K562 (cell line): Measurements from ENCODE around the gene SNCA. TPM values are rescaled to one million over a fixed set of nuclear protein-coding genes. Genes with fewer than 3 reads are reported as not detected.

ENCODE experiments used
- ATAC-seq: fragments of 200-7000 bp; cut with Tn5 transposase; 3 replicates; pipeline ENCODE4 v1.9.1; 2020; ENCODE audit warnings: moderate library complexity
- BruUV-seq: library from RNA; stranded (reverse); fragments of 400-500 nt; replicated peaks from 2 replicates; lab custom pipeline; 2021; lab: Mats Ljungman, UMichigan
- CTCF ChIA-PET: fragments of 300-600 bp; formaldehyde crosslinking; extraction: SDS; loops from one replicate; lab custom pipeline; 2021; ENCODE audit warnings: low intra/inter-chr PET ratio; lab: Yijun Ruan, JAX
- POLR2A ChIA-PET: fragments of 300-600, 350-650 bp; sonication (Branson Sonifier 250); formaldehyde crosslinking; extraction: SDS; loops from one replicate; lab custom pipeline; 2021; ENCODE audit warnings: antibody characterized with exemption, inconsistent platforms; lab: Yijun Ruan, JAX
- DNase-seq, 4 experiments: peaks; one replicate each; pipeline versions ENCODE4 v3.0.0 to v3.0.0-alpha.2; 2011 to 2018; ENCODE audit warnings: low spot score in 3 of 4, mixed read lengths in 3 of 4; ENCODE audit errors: extremely low read depth in 1 of 4
- FAIRE-seq: peaks from 2 replicates; lab custom pipeline; 2011; peaks lifted over from hg19 to GRCh38; lab: Jason Lieb, UNC
- H2AFZ ChIP-seq: 2 replicates; pipeline ENCODE4 v1.6.0; 2011; ENCODE audit warnings: low read depth, low read length, control low read depth, inconsistent platforms
- H3K27ac ChIP-seq: fragments of 200-600 bp; 3 replicates; pipeline ENCODE4 v1.8.0; 2011; ENCODE audit warnings: low read depth, mild to moderate bottlenecking, control low read depth, inconsistent platforms, low read length, moderate library complexity, mixed read lengths; ENCODE audit errors: extremely low read depth
- H3K27me3 ChIP-seq, 2 experiments: fragments of 300-600 bp in 1 of 2; 2 replicates in 1 of 2; 3 replicates in 1 of 2; pipeline versions ENCODE4 v1.6.0 to v1.8.0; 2011; ENCODE audit warnings: inconsistent platforms in 2 of 2, low read length in 2 of 2, mild to moderate bottlenecking in 1 of 2, mixed read lengths in 1 of 2, moderate library complexity in 1 of 2; ENCODE audit not compliant: control insufficient read depth in 2 of 2, insufficient read depth in 2 of 2
- H3K36me3 ChIP-seq: fragments of 300-600 bp; 3 replicates; pipeline ENCODE4 v1.8.0; 2011; ENCODE audit warnings: mild to moderate bottlenecking, low read length, inconsistent platforms; ENCODE audit not compliant: control insufficient read depth, insufficient read depth
- H3K4me1 ChIP-seq, 2 experiments: fragments of 200-600 bp in 1 of 2; replicated peaks in 1 of 2; 2 replicates in 1 of 2; 3 replicates in 1 of 2; pipeline versions ENCODE4 v1.5.1 to v1.8.0; 2011; ENCODE audit warnings: inconsistent platforms in 2 of 2, low read length in 2 of 2, mild to moderate bottlenecking in 1 of 2, mixed read lengths in 1 of 2, moderate library complexity in 1 of 2; ENCODE audit not compliant: control insufficient read depth in 2 of 2, insufficient read depth in 2 of 2
- H3K4me2 ChIP-seq: 2 replicates; pipeline ENCODE4 v1.6.1; 2011; ENCODE audit warnings: low read length, control low read depth, inconsistent platforms, mixed read lengths; ENCODE audit not compliant: insufficient read depth
- H3K4me3 ChIP-seq: fragments of 200-600 bp; sonication (generic), shearing (Covaris generic); 2 replicates; pipeline ENCODE4 v1.5.1; 2016; ENCODE audit warnings: control low read depth, inconsistent platforms
- H3K79me2 ChIP-seq: fragments of 200-600 bp; 3 replicates; pipeline ENCODE4 v1.8.0; 2011; ENCODE audit warnings: low read length, inconsistent platforms; ENCODE audit not compliant: control insufficient read depth, insufficient read depth
- H3K9ac ChIP-seq, 2 experiments: 2 replicates each; pipeline versions ENCODE4 v1.6.0 to v1.6.1; 2011; ENCODE audit warnings: low read depth in 2 of 2, low read length in 2 of 2, control low read depth in 1 of 2, inconsistent platforms in 1 of 2, mild to moderate bottlenecking in 1 of 2, mixed read lengths in 1 of 2; ENCODE audit not compliant: insufficient read depth in 1 of 2
- H3K9me1 ChIP-seq: one replicate; pipeline ENCODE4 v1.6.0; 2011; ENCODE audit warnings: inconsistent platforms, mild to moderate bottlenecking, low read length, moderate library complexity; ENCODE audit not compliant: control insufficient read depth, insufficient read depth
- H3K9me3 ChIP-seq: replicated peaks from 2 replicates; pipeline ENCODE4 v1.5.1; 2011; ENCODE audit warnings: low read depth, low read length, inconsistent platforms; ENCODE audit not compliant: control insufficient read depth, insufficient read depth
- H4K20me1 ChIP-seq: replicated peaks from 2 replicates; pipeline ENCODE4 v1.6.1; 2011; ENCODE audit warnings: low read length, inconsistent platforms, mixed read lengths; ENCODE audit not compliant: control insufficient read depth, insufficient read depth
- ATF1 ChIP-seq, 2 experiments: fragments of 450-650 bp in 1 of 2; IDR thresholded peaks; 2 replicates each; pipeline ENCODE4 v1.6.1; 2016; ENCODE audit warnings: missing compliant biosample characterization in 1 of 2, missing genetic modification characterization in 1 of 2
- CAMTA2 ChIP-seq: fragments of 250-450 bp; sonication (Bioruptor Pico); conservative IDR thresholded peaks from 2 replicates; pipeline ENCODE4 v1.5.1; 2022
- CEBPZ ChIP-seq: fragments of 150-350 bp; IDR thresholded peaks from 2 replicates; pipeline ENCODE4 v1.6.1; 2014; ENCODE audit warnings: low read depth, mild to moderate bottlenecking, low read length, borderline replicate concordance
- CHCHD3 ChIP-seq: fragments of 250-450 bp; sonication (Bioruptor Pico); IDR thresholded peaks from 2 replicates; pipeline ENCODE4 v2.1.2; 2022; ENCODE audit warnings: mild to moderate bottlenecking
- EP400 ChIP-seq: fragments of 450-650 bp; IDR thresholded peaks from 2 replicates; pipeline ENCODE4 v1.6.1; 2017; ENCODE audit warnings: antibody characterized with exemption, mild to moderate bottlenecking, moderate library complexity
- ERF ChIP-seq: fragments of 450-650 bp; formaldehyde crosslinking; IDR thresholded peaks from 2 replicates; pipeline ENCODE4 v1.4.0; 2020; ENCODE audit warnings: mild to moderate bottlenecking, mixed read lengths
- FOXM1 ChIP-seq, 2 experiments: fragments of 450-650 bp in 1 of 2; sonication (generic) in 1 of 2; formaldehyde crosslinking in 1 of 2; IDR thresholded peaks; 2 replicates each; pipeline versions ENCODE4 v1.6.1 to v1.9.0; 2017 to 2022; ENCODE audit warnings: low read depth in 2 of 2, mild to moderate bottlenecking in 2 of 2, missing genetic modification reagents in 1 of 2, moderate library complexity in 1 of 2
- HDGF ChIP-seq: fragments of 450-650 bp; IDR thresholded peaks from 2 replicates; pipeline ENCODE4 v1.6.1; 2016
- HOMEZ ChIP-seq: fragments of 250-450 bp; sonication (Bioruptor Pico); IDR thresholded peaks from 2 replicates; pipeline ENCODE4 v1.4.0; 2020; ENCODE audit warnings: mild to moderate bottlenecking, moderate library complexity
- ID3 ChIP-seq, 2 experiments: fragments of 250-450 bp in 1 of 2; fragments of 450-650 bp in 1 of 2; sonication (Bioruptor Pico) in 1 of 2; IDR thresholded peaks; 2 replicates each; pipeline versions ENCODE4 v1.6.1 to v1.8.0; 2016 to 2021; ENCODE audit warnings: mild to moderate bottlenecking in 2 of 2, moderate library complexity in 2 of 2, missing compliant biosample characterization in 1 of 2, missing genetic modification characterization in 1 of 2
- MEIS2 ChIP-seq: fragments of 450-650 bp; IDR thresholded peaks from 2 replicates; pipeline ENCODE4 v1.6.1; 2014; ENCODE audit warnings: mild to moderate bottlenecking; ENCODE audit not compliant: partially characterized antibody
- MYBL2 ChIP-seq, 2 experiments: fragments of 450-650 bp in 1 of 2; sonication (generic) in 1 of 2; formaldehyde crosslinking in 1 of 2; IDR thresholded peaks; 2 replicates each; pipeline versions ENCODE4 v1.6.1 to v1.8.1; 2017 to 2022; ENCODE audit warnings: borderline replicate concordance in 1 of 2, inconsistent platforms in 1 of 2, low read depth in 1 of 2, mild to moderate bottlenecking in 1 of 2, missing genetic modification reagents in 1 of 2, moderate library complexity in 1 of 2
- NUFIP1 ChIP-seq: fragments of 450-650 bp; IDR thresholded peaks from 2 replicates; pipeline ENCODE4 v1.6.1; 2018; ENCODE audit not compliant: partially characterized antibody
- RHOXF2B ChIP-seq: fragments of 250-450 bp; sonication (Bioruptor Pico); conservative IDR thresholded peaks from 2 replicates; pipeline ENCODE4 v1.5.1; 2021
- XRCC5 ChIP-seq: fragments of 200-400 bp; formaldehyde crosslinking; IDR thresholded peaks from 2 replicates; pipeline ENCODE4 v1.6.1; 2017; ENCODE audit warnings: low read depth, mild to moderate bottlenecking, low read length
- in situ Hi-C: fragments of 300-500 bp; cut with MboI; formaldehyde crosslinking; loops from 4 replicates; pipeline ENCODE4 v1.15.0; 2018; ENCODE audit warnings: inconsistent platforms, mixed read lengths
- intact Hi-C: fragments of 100-400 bp; cut with micrococcal nuclease; formaldehyde crosslinking; loops from 2 replicates; pipeline ENCODE4 v1.14.2; 2022
- polyA plus RNA-seq, 8 experiments: library from polyadenylated mRNA; depleted of rRNA in 4 of 8; stranded (reverse) in 5 of 8; unstranded in 3 of 8; fragments of >200 nt; fragmentation: Nextera tagmentation in 2 of 8; fragmentation: Illumina TruSeq in 1 of 8; extraction: Ambion mirVana in 2 of 8; extraction: Trizol in 1 of 8; gene quantifications; 2 replicates each; pipeline versions ENCODE4 v1.2.1 to v1.2.3, GENCODE V29; 2011 to 2014; ENCODE audit warnings: inconsistent platforms in 1 of 8, missing spikeins in 1 of 8
- total RNA-seq, 7 experiments: library from RNA; depleted of rRNA in 6 of 7; stranded (reverse); fragments of >200 nt in 6 of 7; fragmentation: Illumina TruSeq in 2 of 7; extraction: Trizol in 2 of 7; gene quantifications; 2 replicates each; pipeline versions ENCODE4 v1.2.1 to v1.2.3, GENCODE V29; 2011 to 2021; ENCODE audit warnings: low replicate concordance in 1 of 7

Gene SNCA
- total and polyA plus RNA-seq, 9 of the 15 experiments (the other 6 are each of a cell fraction or from before 2014, with no cell fraction given) = 1.7 to 12.6 (median 3.6) TPM

- TF ChIP-seq FOXM1 (IDR thresholded peaks at IDR 0.05; ENCODE audit: low read depth) (no peak), FOXM1 (CRISPR knock-in tag; IDR thresholded peaks at IDR 0.05; ENCODE audit: low read depth) (no peak), EP400 (no peak), HOMEZ (CRISPR knock-in tag) (no peak), MEIS2 (no peak), HDGF (no peak)
Observed at GRCh38 chr4:89757154-89757719, 79.7 kb downstream of the SNCA start (continued).

GRCh38 chr4:89755220-89755619 lies 81.7 kb downstream of the SNCA start:
- in situ Hi-C loops = no loop called here
- H2AFZ ChIP-seq = no peak overlapping the region

More at GRCh38 chr4:89755220-89755619, 81.7 kb downstream of the SNCA start:
- ATAC-seq = no peak
- no peaks in the 10 kb centered on the region for H3K9me1 ChIP-seq
- POLR2A ChIA-PET = no interaction called here
- no peak overlapping the region for H3K4me3 ChIP-seq
- TF ChIP-seq RHOXF2B (CRISPR knock-in tag) = no peak
- TF ChIP-seq CHCHD3 (CRISPR knock-in tag) = no peak
- no peak for TF ChIP-seq CEBPZ
- TF ChIP-seq NUFIP1 = no peak
- no peak for TF ChIP-seq ID3 (CRISPR knock-in tag; IDR thresholded peaks at IDR 0.05)
- TF ChIP-seq ID3 (tag; IDR thresholded peaks at IDR 0.05) = no peak
- TF ChIP-seq XRCC5 = no peak
- TF ChIP-seq CAMTA2 = no peak
- TF ChIP-seq MYBL2 (IDR thresholded peaks at IDR 0.05; ENCODE audit: low read depth) = no peak
- no peak for TF ChIP-seq MYBL2 (CRISPR knock-in tag; IDR thresholded peaks at IDR 0.05; ENCODE audit: borderline replicate concordance)
- no peak for TF ChIP-seq ATF1 (CRISPR knock-in tag; IDR thresholded peaks at IDR 0.05)
- TF ChIP-seq ATF1 (tag; IDR thresholded peaks at IDR 0.05) = no peak
- no peak for TF ChIP-seq ERF
- intact Hi-C loops = no loop called here
- DNase-seq = no peak
- no peak for FAIRE-seq
- no peak overlapping the region for H3K4me2 ChIP-seq
- H3K79me2 ChIP-seq = no peaks in the 10 kb centered on the region
- H3K27me3 ChIP-seq = no peaks in the 10 kb centered on the region
- BruUV-seq = no TSS peak
- no peaks in the 10 kb centered on the region for H4K20me1 ChIP-seq
- no peak overlapping the region for H3K9ac ChIP-seq
- no peaks in the 10 kb centered on the region for H3K4me1 ChIP-seq
- H3K9me3 ChIP-seq = no peaks in the 10 kb centered on the region
- CTCF ChIA-PET = no interaction called here
- H3K27ac ChIP-seq = no peak overlapping the region
- H3K36me3 ChIP-seq = no peaks in the 10 kb centered on the region
